A673 (cell line): ENCODE results near the gene ZCRB1. TPM values are rescaled to one million over a fixed set of nuclear protein-coding genes. Genes with fewer than 3 reads are reported as not detected.

ENCODE experiments used
- BruUV-seq: library from RNA; stranded (reverse); fragments of 400-500 nt; replicated peaks from 2 replicates; lab custom pipeline; 2021; lab: Mats Ljungman, UMichigan
- CTCF ChIA-PET: fragments of 300-600 bp; sonication (Branson Sonifier 250); formaldehyde crosslinking; loops from one replicate; lab custom pipeline; 2022; ENCODE audit warnings: antibody characterized with exemption; lab: Charles Lee
- POLR2A ChIA-PET: fragments of 300-600 bp; sonication (Branson Sonifier 250); formaldehyde crosslinking; loops from one replicate; lab custom pipeline; 2022; ENCODE audit warnings: antibody characterized with exemption; ENCODE audit not compliant: low non-redundant PET; lab: Charles Lee
- DNase-seq: peaks from one replicate; pipeline ENCODE4 v3.0.0-alpha.2; 2015; ENCODE audit warnings: low spot score
- H3K27ac ChIP-seq: fragments of 200-600 bp; sonication (generic); 2 replicates; pipeline ENCODE4 v1.5.1; 2016; ENCODE audit warnings: mixed run types, low read depth, mild to moderate bottlenecking, mixed read lengths, antibody characterized with exemption, low read length; ENCODE audit not compliant: poor library complexity, severe bottlenecking
- H3K27me3 ChIP-seq: fragments of 200-600 bp; sonication (generic); replicated peaks from 2 replicates; pipeline ENCODE4 v1.6.1; 2017; ENCODE audit warnings: mixed run types, low read depth, mild to moderate bottlenecking, mixed read lengths, antibody characterized with exemption, low read length; ENCODE audit not compliant: insufficient read depth, poor library complexity
- H3K36me3 ChIP-seq: fragments of 200-600 bp; sonication (generic); 2 replicates; pipeline ENCODE4 v1.6.1; 2016; ENCODE audit warnings: mixed run types, mild to moderate bottlenecking, mixed read lengths, antibody characterized with exemption, low read length; ENCODE audit not compliant: insufficient read depth, poor library complexity, severe bottlenecking
- H3K4me1 ChIP-seq: fragments of 200-600 bp; sonication (generic); 2 replicates; pipeline ENCODE4 v1.6.1; 2017; ENCODE audit warnings: mixed run types, mild to moderate bottlenecking, mixed read lengths, antibody characterized with exemption, low read length; ENCODE audit not compliant: insufficient read depth, poor library complexity, severe bottlenecking
- H3K4me3 ChIP-seq: fragments of 200-600 bp; sonication (generic); 2 replicates; pipeline ENCODE4 v1.5.1; 2016; ENCODE audit warnings: low read depth, mixed run types, mild to moderate bottlenecking, mixed read lengths, low read length; ENCODE audit not compliant: poor library complexity, severe bottlenecking
- H3K9me3 ChIP-seq: fragments of 200-600 bp; sonication (generic); 2 replicates; pipeline ENCODE4 v1.6.1; 2016; ENCODE audit warnings: mixed run types, low read depth, mild to moderate bottlenecking, mixed read lengths, antibody characterized with exemption, low read length; ENCODE audit not compliant: poor library complexity, severe bottlenecking
- EZH2 ChIP-seq: fragments of 200-600 bp; sonication (generic); IDR thresholded peaks from 2 replicates; pipeline ENCODE4 v1.6.1; 2017; ENCODE audit warnings: borderline replicate concordance, low read depth, mild to moderate bottlenecking, mixed read lengths, antibody characterized with exemption, low read length; ENCODE audit not compliant: poor library complexity, severe bottlenecking
- intact Hi-C: fragments of 100-400 bp; cut with micrococcal nuclease; formaldehyde crosslinking; loops from one replicate; pipeline ENCODE4 v1.10.0; 2022; ENCODE audit not compliant: unreplicated experiment
- total RNA-seq: library from RNA; stranded (reverse); gene quantifications from 2 replicates; pipeline ENCODE4 v1.2.3, GENCODE V29; 2021
- TF ChIP-seq, protein P1 (sequence below): fragments of 300-800, 200-600 bp; sonication (generic); conservative IDR thresholded peaks from 2 replicates; pipeline ENCODE4 v1.5.1; 2017; ENCODE audit warnings: low read depth, mild to moderate bottlenecking, antibody characterized with exemption, low read length, moderate library complexity, mixed read lengths

ZCRB1 gene
- total RNA-seq, 1 experiment from 2014 or later: 110 TPM

GRCh38 chr12:42286741-42287140, 39.2 kb downstream of the ZCRB1 start:
- no peak for DNase-seq
- no peak overlapping the region for H3K27ac ChIP-seq
- TF ChIP-seq, protein P1, sequence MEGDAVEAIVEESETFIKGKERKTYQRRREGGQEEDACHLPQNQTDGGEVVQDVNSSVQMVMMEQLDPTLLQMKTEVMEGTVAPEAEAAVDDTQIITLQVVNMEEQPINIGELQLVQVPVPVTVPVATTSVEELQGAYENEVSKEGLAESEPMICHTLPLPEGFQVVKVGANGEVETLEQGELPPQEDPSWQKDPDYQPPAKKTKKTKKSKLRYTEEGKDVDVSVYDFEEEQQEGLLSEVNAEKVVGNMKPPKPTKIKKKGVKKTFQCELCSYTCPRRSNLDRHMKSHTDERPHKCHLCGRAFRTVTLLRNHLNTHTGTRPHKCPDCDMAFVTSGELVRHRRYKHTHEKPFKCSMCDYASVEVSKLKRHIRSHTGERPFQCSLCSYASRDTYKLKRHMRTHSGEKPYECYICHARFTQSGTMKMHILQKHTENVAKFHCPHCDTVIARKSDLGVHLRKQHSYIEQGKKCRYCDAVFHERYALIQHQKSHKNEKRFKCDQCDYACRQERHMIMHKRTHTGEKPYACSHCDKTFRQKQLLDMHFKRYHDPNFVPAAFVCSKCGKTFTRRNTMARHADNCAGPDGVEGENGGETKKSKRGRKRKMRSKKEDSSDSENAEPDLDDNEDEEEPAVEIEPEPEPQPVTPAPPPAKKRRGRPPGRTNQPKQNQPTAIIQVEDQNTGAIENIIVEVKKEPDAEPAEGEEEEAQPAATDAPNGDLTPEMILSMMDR: no peak
- TF ChIP-seq EZH2: no peak
- no TSS peak for BruUV-seq
- H3K27me3 ChIP-seq: no peaks in the 10 kb centered on the region
- no peaks in the 10 kb centered on the region for H3K9me3 ChIP-seq
- no peak overlapping the region for H3K4me3 ChIP-seq
- H3K36me3 ChIP-seq: no peaks in the 10 kb centered on the region
- peaks cover 18% of the 10 kb centered on the region for H3K4me1 ChIP-seq
- POLR2A ChIA-PET: no interaction called here
- CTCF ChIA-PET: no interaction called here
- intact Hi-C loops: no loop called here

GRCh38 chr12:42285431-42285830, 40.5 kb downstream of the ZCRB1 start:
- peaks cover 18% of the 10 kb centered on the region for H3K4me1 ChIP-seq
- BruUV-seq: no TSS peak
- H3K9me3 ChIP-seq: no peaks in the 10 kb centered on the region
- CTCF ChIA-PET: no interaction called here
- no peak for DNase-seq
- no peaks in the 10 kb centered on the region for H3K36me3 ChIP-seq
- POLR2A ChIA-PET: no interaction called here
- TF ChIP-seq, protein P1: no peak
- no peak for TF ChIP-seq EZH2
- no peak overlapping the region for H3K4me3 ChIP-seq
- no peak overlapping the region for H3K27ac ChIP-seq
- intact Hi-C loops: no loop called here
- H3K27me3 ChIP-seq: no peaks in the 10 kb centered on the region

- CTCF ChIA-PET: no interaction called here
- intact Hi-C loops: no loop called here
These were observed 41.0 kb downstream of the ZCRB1 start for GRCh38 chr12:42284876-42285275.

More at GRCh38 chr12:42284876-42285275, 41.0 kb downstream of the ZCRB1 start:
- POLR2A ChIA-PET: no interaction called here
- Histone ChIP-seq H3K27ac (no peak overlapping the region), H3K27me3 (no peaks in the 10 kb centered on the region), H3K36me3 (no peaks in the 10 kb centered on the region), H3K4me1 (peaks cover 18% of the 10 kb centered on the region), H3K9me3 (no peaks in the 10 kb centered on the region), H3K4me3 (no peak overlapping the region)
- DNase-seq: no peak
- TF ChIP-seq EZH2: no peak
- TF ChIP-seq, protein P1: no peak
- no TSS peak for BruUV-seq
